IMR-90 (cell line): ENCODE results near the gene KCTD13.

ENCODE experiments used
- CEBPB ChIP-seq: IDR thresholded peaks from 2 replicates; pipeline ENCODE4 v1.6.1; 2012; ENCODE audit warnings: low read depth, low read length, improper control_type of control experiment
- CHD1 ChIP-seq: IDR thresholded peaks from 2 replicates; pipeline ENCODE4 v1.6.1; 2012; ENCODE audit warnings: low read depth, low read length, improper control_type of control experiment
- CTCF ChIP-seq: conservative IDR thresholded peaks from 2 replicates; pipeline ENCODE4 v1.5.1; 2012; ENCODE audit warnings: mild to moderate bottlenecking, low read depth, low read length, improper control_type of control experiment
- MAFK ChIP-seq: IDR thresholded peaks from 2 replicates; pipeline ENCODE4 v1.6.1; 2012; ENCODE audit warnings: low read depth, low read length, improper control_type of control experiment
- MAZ ChIP-seq: IDR thresholded peaks from 2 replicates; pipeline ENCODE4 v1.6.1; 2012; ENCODE audit warnings: low read depth, mild to moderate bottlenecking, low read length, improper control_type of control experiment, moderate library complexity, borderline replicate concordance
- MXI1 ChIP-seq: IDR thresholded peaks from 2 replicates; pipeline ENCODE4 v1.6.1; 2012; ENCODE audit warnings: low read depth, mild to moderate bottlenecking, low read length, moderate library complexity, borderline replicate concordance
- NFE2L2 ChIP-seq: fragments of 150-350 bp; IDR thresholded peaks from 2 replicates; pipeline ENCODE4 v1.6.1; 2016; ENCODE audit warnings: low read depth, mild to moderate bottlenecking, low read length
- POLR2A ChIP-seq: IDR thresholded peaks from 2 replicates; pipeline ENCODE4 v1.6.1; 2012; ENCODE audit warnings: mild to moderate bottlenecking, low read depth, low read length
- RAD21 ChIP-seq: IDR thresholded peaks from 2 replicates; pipeline ENCODE4 v1.6.1; 2012; ENCODE audit warnings: low read length, improper control_type of control experiment
- RCOR1 ChIP-seq: IDR thresholded peaks from 2 replicates; pipeline ENCODE4 v1.6.1; 2012; ENCODE audit warnings: mild to moderate bottlenecking, low read length, improper control_type of control experiment; ENCODE audit not compliant: insufficient replicate concordance
- RFX5 ChIP-seq: IDR thresholded peaks from 2 replicates; pipeline ENCODE4 v1.8.0; 2012; ENCODE audit warnings: low read depth, mild to moderate bottlenecking, low read length, moderate library complexity
- SMC3 ChIP-seq: fragments of 150-350 bp; IDR thresholded peaks from 2 replicates; pipeline ENCODE4 v1.6.1; 2016; ENCODE audit warnings: low read depth, mild to moderate bottlenecking, antibody characterized with exemption, low read length, moderate library complexity
- TF ChIP-seq, protein P1 (sequence below): fragments of 150-350 bp; IDR thresholded peaks from 2 replicates; pipeline ENCODE4 v1.6.1; 2017; ENCODE audit warnings: mild to moderate bottlenecking, antibody characterized with exemption, low read length, low read depth

DNA sequence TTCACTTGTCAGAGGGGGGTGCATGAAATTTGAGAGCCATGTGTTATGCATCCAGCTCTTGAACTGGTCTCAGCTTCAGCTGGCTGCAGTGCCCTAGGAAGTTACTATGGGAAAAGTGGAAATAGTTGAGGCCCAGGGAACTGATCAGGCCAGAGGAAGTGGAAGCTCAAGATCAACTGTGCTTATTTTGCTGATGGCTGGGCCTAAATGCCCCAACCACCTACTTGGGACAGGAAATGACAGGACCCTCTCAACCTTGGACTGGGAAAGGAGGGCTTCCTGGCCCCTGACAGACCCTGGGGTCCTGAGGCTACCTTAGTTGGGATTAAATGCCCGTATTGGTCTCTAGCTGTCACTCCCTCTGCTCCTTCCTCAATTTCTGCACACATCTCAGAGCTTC lies 46.5 kb upstream of the KCTD13 start:
- TF ChIP-seq CTCF (no peak), POLR2A (no peak), RAD21 (no peak), CHD1 (no peak), SMC3 (no peak), MAZ (no peak), MAFK (no peak), RFX5 (no peak), MXI1 (no peak), CEBPB (no peak), NFE2L2 (no peak), RCOR1 (no peak)
- TF ChIP-seq, protein P1, sequence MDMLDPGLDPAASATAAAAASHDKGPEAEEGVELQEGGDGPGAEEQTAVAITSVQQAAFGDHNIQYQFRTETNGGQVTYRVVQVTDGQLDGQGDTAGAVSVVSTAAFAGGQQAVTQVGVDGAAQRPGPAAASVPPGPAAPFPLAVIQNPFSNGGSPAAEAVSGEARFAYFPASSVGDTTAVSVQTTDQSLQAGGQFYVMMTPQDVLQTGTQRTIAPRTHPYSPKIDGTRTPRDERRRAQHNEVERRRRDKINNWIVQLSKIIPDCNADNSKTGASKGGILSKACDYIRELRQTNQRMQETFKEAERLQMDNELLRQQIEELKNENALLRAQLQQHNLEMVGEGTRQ = no peak
